ENCODE measurements around the gene SPDL1. TPM values are rescaled to one million over a fixed set of nuclear protein-coding genes. Genes with fewer than 3 reads are reported as not detected.

Gene SPDL1
- total and polyA plus RNA-seq, 2 of the 8 experiments (the other 6 are each of a cell fraction or from before 2014, with no cell fraction given), result 16.9 to 44.5 TPM

DNA sequence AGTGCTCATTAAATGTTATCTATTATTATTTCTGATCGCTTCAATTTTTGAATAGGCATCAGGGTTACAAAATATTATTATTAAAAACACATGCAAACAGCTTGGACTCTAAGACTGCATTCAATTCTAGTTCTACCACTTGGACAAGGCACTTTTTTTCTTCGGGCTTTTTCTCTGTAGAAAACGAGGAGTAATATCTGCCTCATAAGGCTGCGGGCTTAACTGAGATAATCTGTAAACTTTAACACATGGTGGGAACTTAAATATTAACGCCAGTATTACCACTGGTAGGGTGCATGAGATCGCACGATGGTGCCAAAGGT lies 511 bp upstream of the SPDL1 start:
- no peak overlapping the region for H2BK5ac ChIP-seq (ENCODE audit: low read depth, low read length)
- FAIRE-seq (no peak), DNase-seq (ENCODE audit: low read depth in 1 of 2, low spot score in 2 of 2) (no peak)
- H3K4me3 ChIP-seq (ENCODE audit: extremely low read depth in 1 of 4, insufficient read depth in 2 of 4, low read depth in 3 of 4, low read length in 4 of 4), result peak overlapping the region; percentile 85 to 95 (median 92)
- H3K18ac ChIP-seq (ENCODE audit: extremely low read depth, low read length), result no peak overlapping the region; the same call in 1 of the 2 replicates
- ChIA-PET CTCF (ENCODE audit: partially characterized antibody) (interaction anchor here (0.8 to 2.4 kb wide), 7 partner anchors 12 to 792 kb away, joined by 3 to 6 read pairs (median 3); no protein-coding TSS in a partner anchor), POLR2A (ENCODE audit: partially characterized antibody) (interaction anchor here (0.7 to 1.9 kb wide), 4 partner anchors 9 to 587 kb away, joined by 3 to 9 read pairs (median 6); partner anchors contain the start of gene DOCK2)
- H2BK120ac ChIP-seq (replicated peaks; ENCODE audit: low read depth, low read length), result no peak overlapping the region
- H3K56ac ChIP-seq (replicated peaks; ENCODE audit: insufficient read length, low read depth, low read length), result no peak overlapping the region
- peaks cover 4% of the 10 kb centered on the region for H3K79me1 ChIP-seq (ENCODE audit: low read depth, low read length)
- no peak overlapping the region for H3K14ac ChIP-seq (ENCODE audit: insufficient read length)
- H4K91ac ChIP-seq (replicated peaks; ENCODE audit: insufficient read length, low read length), result no peak overlapping the region
- H2BK12ac ChIP-seq (ENCODE audit: low read depth, low read length), result no peak overlapping the region
- no peaks in the 10 kb centered on the region for H3K9me3 ChIP-seq (ENCODE audit: insufficient read depth in 2 of 2, low read depth in 1 of 2, low read length in 1 of 2)
- H3K9ac ChIP-seq (replicated peaks in 1 of 4; ENCODE audit: extremely low read depth in 1 of 4, low read depth in 3 of 4, low read length in 3 of 4), result peak overlapping the region in 3 of 4 experiments; percentile 81 to 91 (median 89); a peak in 6 of 7 replicates
- H4K8ac ChIP-seq (ENCODE audit: extremely low read depth, insufficient read depth, low read length), result no peak overlapping the region
- peaks cover 1 to 2% of the 10 kb centered on the region in 2 experiments for H4K20me1 ChIP-seq (replicated peaks in 1 of 2; ENCODE audit: control insufficient read depth in 1 of 2, insufficient read depth in 2 of 2, low read length in 2 of 2)
- H3K4me2 ChIP-seq (ENCODE audit: insufficient read depth in 1 of 2, low read depth in 2 of 2, low read length in 2 of 2), result peak overlapping the region; percentile 79 to 94
- H2BK20ac ChIP-seq (ENCODE audit: low read length), result no peak overlapping the region
- no peak overlapping the region for H3K27ac ChIP-seq (ENCODE audit: low read depth, low read length)
- 10% methylated on average over 7 of the region's 7 CpGs; no CpG with 5 or more reads in 1 of the 2 experiments for WGBS, 2 experiments (ENCODE audit: extremely low coverage in 1 of 2, insufficient coverage in 1 of 2, insufficient read length in 1 of 2, insufficient replicate concordance in 2 of 2, low coverage in 1 of 2, low lambda C conversion rate in 2 of 2, missing lambda C conversion rate in 1 of 2)
- H3K27me3 ChIP-seq (replicated peaks in 1 of 4; ENCODE audit: control insufficient read depth in 3 of 4, extremely low read depth in 1 of 4, insufficient read depth in 3 of 4, low read length in 3 of 4), result no peaks in the 10 kb centered on the region
- no peaks in the 10 kb centered on the region for H3K23me2 ChIP-seq (ENCODE audit: low read depth, low read length)
- H2AFZ ChIP-seq (ENCODE audit: low read length), result peak overlapping the region; percentile 66; the same call in 1 of the 2 replicates
- H3K23ac ChIP-seq (ENCODE audit: insufficient read length), result no peak overlapping the region
- TF ChIP-seq EGR1 (IDR thresholded peaks at IDR 0.05; ENCODE audit: borderline replicate concordance, low read depth, low read length) (no peak), SP4 (IDR thresholded peaks at IDR 0.05; ENCODE audit: low read length) (no peak), CREB1 (IDR thresholded peaks at IDR 0.05) (no peak), RFX5 (IDR thresholded peaks at IDR 0.05; ENCODE audit: borderline replicate concordance, low read depth, low read length) (no peak), SP2 (IDR thresholded peaks at IDR 0.05; ENCODE audit: low read length) (no peak), BACH1 (IDR thresholded peaks at IDR 0.05; ENCODE audit: low read length) (no peak)
- no peak overlapping the region for H2BK15ac ChIP-seq (ENCODE audit: low read length)
- H3K79me2 ChIP-seq (ENCODE audit: control insufficient read depth in 1 of 2, insufficient read depth in 2 of 2, low read length in 2 of 2), result peaks cover 6 to 41% of the 10 kb centered on the region in 2 experiments; a peak in 3 of 4 replicates
- H4K5ac ChIP-seq (ENCODE audit: insufficient read length, low read depth, low read length), result peak overlapping the region; percentile 69
- no peak overlapping the region for H2AK5ac ChIP-seq (ENCODE audit: low read depth, low read length)
- H3K36me3 ChIP-seq (ENCODE audit: control insufficient read depth in 2 of 4, insufficient read depth in 4 of 4, low read length in 3 of 4), result no peaks in the 10 kb centered on the region
- H3K4me1 ChIP-seq (replicated peaks in 1 of 4; ENCODE audit: control insufficient read depth in 3 of 4, insufficient read depth in 4 of 4, low read length in 3 of 4), result no peaks in the 10 kb centered on the region
- H3K4ac ChIP-seq (replicated peaks; ENCODE audit: insufficient read length, low read depth, low read length), result peak overlapping the region; percentile 27
